Measurements from ENCODE around the gene FABP1. TPM values are rescaled to one million over a fixed set of nuclear protein-coding genes. Genes with fewer than 3 reads are reported as not detected.

FABP1 gene
- total and polyA plus RNA-seq, 2 of the 8 experiments (the other 6 are each of a cell fraction or from before 2014, with no cell fraction given) = 0.09 TPM; not detected in 1

GRCh38 chr2:88159955-88160415, 32.1 kb upstream of the FABP1 start:
- Histone ChIP-seq H4K91ac (replicated peaks; ENCODE audit: insufficient read length, low read length) (no peak overlapping the region), H2BK20ac (ENCODE audit: low read length) (0 out of 2 replicates have a peak overlapping the region, but pooled peaks have one; percentile 32), H4K5ac (ENCODE audit: insufficient read length, low read depth, low read length) (no peak overlapping the region), H3K27me3 (replicated peaks in 1 of 4; ENCODE audit: control insufficient read depth in 3 of 4, extremely low read depth in 1 of 4, insufficient read depth in 3 of 4, low read length in 3 of 4) (no peaks in the 10 kb centered on the region), H3K4ac (replicated peaks; ENCODE audit: insufficient read length, low read depth, low read length) (no peak overlapping the region), H3K4me3 (ENCODE audit: extremely low read depth in 1 of 4, insufficient read depth in 2 of 4, low read depth in 3 of 4, low read length in 4 of 4) (no peak overlapping the region), H3K9ac (replicated peaks in 1 of 4; ENCODE audit: extremely low read depth in 1 of 4, low read depth in 3 of 4, low read length in 3 of 4) (no peak overlapping the region), H3K23ac (ENCODE audit: insufficient read length) (no peak overlapping the region), H3K9me3 (ENCODE audit: insufficient read depth in 2 of 2, low read depth in 1 of 2, low read length in 1 of 2) (no peaks in the 10 kb centered on the region), H3K18ac (ENCODE audit: extremely low read depth, low read length) (no peak overlapping the region), H2AFZ (ENCODE audit: low read length) (no peak overlapping the region), H3K14ac (ENCODE audit: insufficient read length) (no peak overlapping the region), H3K79me2 (ENCODE audit: control insufficient read depth in 1 of 2, insufficient read depth in 2 of 2, low read length in 2 of 2) (no peaks in the 10 kb centered on the region), H3K27ac (ENCODE audit: low read depth, low read length) (no peak overlapping the region), H3K36me3 (ENCODE audit: control insufficient read depth in 2 of 4, insufficient read depth in 4 of 4, low read length in 3 of 4) (no peaks in the 10 kb centered on the region), H2BK12ac (ENCODE audit: low read depth, low read length) (no peak overlapping the region), H3K4me2 (ENCODE audit: insufficient read depth in 1 of 2, low read depth in 2 of 2, low read length in 2 of 2) (no peak overlapping the region), H3K56ac (replicated peaks; ENCODE audit: insufficient read length, low read depth, low read length) (no peak overlapping the region), H2BK120ac (replicated peaks; ENCODE audit: low read depth, low read length) (no peak overlapping the region), H3K23me2 (ENCODE audit: low read depth, low read length) (no peaks in the 10 kb centered on the region; the same call in 1 of the 2 replicates), H4K20me1 (replicated peaks in 1 of 2; ENCODE audit: control insufficient read depth in 1 of 2, insufficient read depth in 2 of 2, low read length in 2 of 2) (no peaks in the 10 kb centered on the region), H3K79me1 (ENCODE audit: low read depth, low read length) (no peaks in the 10 kb centered on the region), H2AK5ac (ENCODE audit: low read depth, low read length) (no peak overlapping the region), H4K8ac (ENCODE audit: extremely low read depth, insufficient read depth, low read length) (no peak overlapping the region), H2BK5ac (ENCODE audit: low read depth, low read length) (no peak overlapping the region), H2BK15ac (ENCODE audit: low read length) (no peak overlapping the region), H3K4me1 (replicated peaks in 1 of 4; ENCODE audit: control insufficient read depth in 3 of 4, insufficient read depth in 4 of 4, low read length in 3 of 4) (peaks cover 0 to 6% (median 0%) of the 10 kb centered on the region in 4 experiments; a peak in 2 of 7 replicates)
- 36% methylated on average over 5 of the region's 5 CpGs; no CpG with 5 or more reads in 1 of the 2 experiments for WGBS, 2 experiments (ENCODE audit: extremely low coverage in 1 of 2, insufficient coverage in 1 of 2, insufficient read length in 1 of 2, insufficient replicate concordance in 2 of 2, low coverage in 1 of 2, low lambda C conversion rate in 2 of 2, missing lambda C conversion rate in 1 of 2)
- ChIA-PET CTCF (ENCODE audit: partially characterized antibody) (interaction anchor here (0.8 to 7.5 kb wide), 18 partner anchors 9 to 296 kb away, joined by 3 to 134 read pairs (median 4); partner anchors contain the start of gene SMYD1), POLR2A (ENCODE audit: partially characterized antibody) (interaction anchor here (1.3 to 2.0 kb wide), 2 partner anchors 10 to 105 kb away, joined by 3 to 6 read pairs; partner anchors contain the start of genes KRCC1 and THNSL2)
- FAIRE-seq = peak; percentile 97
- no peak for DNase-seq (ENCODE audit: low read depth in 1 of 2, low spot score in 2 of 2)
- no peak for TF ChIP-seq E2F6 (IDR thresholded peaks at IDR 0.05)
- no peak for TF ChIP-seq CHD1 (IDR thresholded peaks at IDR 0.05; ENCODE audit: low read depth, low read length)
- no peak for TF ChIP-seq USF2 (IDR thresholded peaks at IDR 0.05; ENCODE audit: low read length)
- no peak for TF ChIP-seq YY1 (IDR thresholded peaks at IDR 0.05; ENCODE audit: low read depth, low read length)
- peak; percentile 67 for TF ChIP-seq TEAD4 (IDR thresholded peaks at IDR 0.05; ENCODE audit: low read depth, low read length)
- peak in 2 of 3 experiments; percentile 78 to 85; a peak in 3 of 4 replicates for TF ChIP-seq CTCF (IDR thresholded peaks at IDR 0.05; ENCODE audit: control extremely low read depth in 1 of 3, insufficient read depth in 1 of 3, low read depth in 1 of 3, low read length in 3 of 3)
- TF ChIP-seq RAD21 (IDR thresholded peaks at IDR 0.05 in 1 of 2, conservative IDR thresholded peaks at IDR 0.05 in 1 of 2; ENCODE audit: low read depth in 2 of 2, low read length in 2 of 2) = peak; percentile 94 to 97
- TF ChIP-seq JUND (IDR thresholded peaks at IDR 0.05; ENCODE audit: low read length) = no peak

Data from H1 (cell line).